Rectal smooth muscle tissue (tissue), 1 donor: ENCODE results near the gene EPB41L3.

Experiments used
- H3K27ac ChIP-seq: one replicate; pipeline ENCODE4 v1.7.0; 2013; ENCODE audit warnings: low read depth, low read length, inconsistent platforms
- H3K27me3 ChIP-seq: one replicate; pipeline ENCODE4 v1.7.0; 2013; ENCODE audit warnings: low read length; ENCODE audit not compliant: control insufficient read depth, insufficient read depth
- H3K36me3 ChIP-seq: one replicate; pipeline ENCODE4 v1.7.0; 2013; ENCODE audit warnings: low read length; ENCODE audit not compliant: control insufficient read depth, insufficient read depth
- H3K4me1 ChIP-seq: one replicate; pipeline ENCODE4 v1.7.0; 2013; ENCODE audit warnings: low read length; ENCODE audit not compliant: control insufficient read depth, insufficient read depth
- H3K4me3 ChIP-seq: one replicate; pipeline ENCODE4 v1.7.0; 2013; ENCODE audit warnings: low read length
- H3K9ac ChIP-seq: one replicate; pipeline ENCODE4 v1.7.0; 2013; ENCODE audit warnings: low read length

EPB41L3 gene

DNA sequence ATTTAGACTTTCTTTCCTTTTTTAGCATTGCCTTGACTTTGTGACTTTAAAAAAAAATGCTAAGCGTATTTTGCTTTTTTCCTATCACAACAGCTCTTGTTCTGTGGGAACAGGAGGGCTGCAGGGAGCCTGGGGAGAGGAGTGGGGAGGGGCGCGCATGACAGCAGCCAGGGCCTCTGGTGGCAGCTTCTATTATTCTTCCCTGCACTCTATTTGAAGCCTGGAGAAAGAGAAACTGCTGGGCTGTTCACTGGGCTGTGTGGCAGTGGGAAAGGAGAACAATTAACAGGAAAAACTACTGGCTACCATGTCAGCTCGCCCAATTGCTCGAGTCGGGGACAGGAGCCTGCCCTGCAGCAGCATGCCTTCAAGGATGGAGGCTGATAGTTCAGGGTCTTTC lies 129.3 kb downstream of the EPB41L3 start:
- Histone ChIP-seq H3K9ac (no peak overlapping the region), H3K36me3 (peaks cover 7% of the 10 kb centered on the region), H3K27ac (no peak overlapping the region), H3K4me3 (no peak overlapping the region), H3K27me3 (no peaks in the 10 kb centered on the region), H3K4me1 (no peaks in the 10 kb centered on the region)

DNA sequence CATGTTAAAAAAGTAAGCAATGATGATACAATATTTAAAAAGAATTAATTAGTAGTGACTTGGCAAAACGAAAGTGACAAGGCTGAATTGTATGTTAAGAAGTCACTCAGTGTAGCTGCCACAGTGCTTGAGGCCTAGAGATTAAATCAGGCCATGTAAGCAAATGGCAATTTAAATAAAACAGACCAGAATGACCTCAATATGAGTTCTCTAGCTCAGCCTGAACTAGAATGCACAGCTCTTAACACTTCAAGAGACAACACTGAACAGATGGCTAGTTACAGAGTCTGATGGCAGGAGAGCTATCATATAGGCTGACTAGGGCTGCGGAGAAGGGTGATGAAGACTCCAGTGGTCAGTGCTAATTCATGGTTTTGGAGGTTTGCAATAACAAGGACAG lies 130.3 kb downstream of the EPB41L3 start:
- H3K4me1 ChIP-seq = no peaks in the 10 kb centered on the region
- no peaks in the 10 kb centered on the region for H3K27me3 ChIP-seq
- no peak overlapping the region for H3K9ac ChIP-seq
- no peak overlapping the region for H3K27ac ChIP-seq
- no peak overlapping the region for H3K4me3 ChIP-seq
- peaks cover 4% of the 10 kb centered on the region for H3K36me3 ChIP-seq

DNA sequence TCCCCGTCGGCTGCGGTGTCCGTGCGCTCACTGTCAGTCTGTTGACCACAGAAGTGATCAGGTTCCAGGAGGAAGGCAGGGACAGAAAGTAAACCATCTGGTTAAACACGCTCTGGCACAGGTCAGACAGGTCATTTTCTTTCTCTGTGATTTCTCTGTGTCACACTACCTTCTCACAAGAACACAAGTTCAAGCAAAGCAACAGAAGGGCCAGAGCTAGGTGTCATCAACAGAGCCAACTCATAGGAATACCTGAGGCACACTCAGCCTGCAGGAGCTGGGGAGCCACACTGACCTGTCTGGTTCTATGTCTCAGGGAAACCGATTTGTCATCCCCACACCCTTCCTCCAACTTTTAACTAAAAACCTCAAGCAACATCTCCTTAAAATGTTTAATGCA lies 133.2 kb downstream of the EPB41L3 start:
- H3K27ac ChIP-seq = no peak overlapping the region
- peaks cover under 1% of the 10 kb centered on the region for H3K36me3 ChIP-seq
- H3K27me3 ChIP-seq = no peaks in the 10 kb centered on the region
- H3K4me1 ChIP-seq = no peaks in the 10 kb centered on the region
- H3K4me3 ChIP-seq = no peak overlapping the region
- no peak overlapping the region for H3K9ac ChIP-seq

DNA sequence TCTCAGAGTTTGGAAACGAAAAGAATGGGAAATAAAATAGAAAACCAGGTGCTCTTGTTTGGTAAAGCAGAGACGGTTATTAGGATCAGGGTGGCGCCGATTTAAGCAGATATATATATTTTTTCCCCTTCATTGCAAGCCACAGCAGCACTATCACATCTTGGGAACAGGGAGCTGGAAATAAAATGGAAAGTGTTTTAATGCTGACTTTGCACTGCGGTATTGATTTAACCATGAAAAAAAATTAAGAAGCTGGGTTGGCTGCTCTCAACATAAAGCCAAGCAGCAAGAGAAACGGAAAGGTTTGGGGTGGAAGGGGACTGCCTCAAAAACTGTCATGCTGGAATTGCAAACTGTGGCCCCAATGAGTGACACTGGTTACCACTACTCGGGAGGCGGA lies 145.5 kb downstream of the EPB41L3 start:
- no peak overlapping the region for H3K9ac ChIP-seq
- peaks cover 23% of the 10 kb centered on the region for H3K36me3 ChIP-seq
- H3K4me3 ChIP-seq = no peak overlapping the region
- no peak overlapping the region for H3K27ac ChIP-seq
- no peaks in the 10 kb centered on the region for H3K4me1 ChIP-seq
- no peaks in the 10 kb centered on the region for H3K27me3 ChIP-seq

DNA sequence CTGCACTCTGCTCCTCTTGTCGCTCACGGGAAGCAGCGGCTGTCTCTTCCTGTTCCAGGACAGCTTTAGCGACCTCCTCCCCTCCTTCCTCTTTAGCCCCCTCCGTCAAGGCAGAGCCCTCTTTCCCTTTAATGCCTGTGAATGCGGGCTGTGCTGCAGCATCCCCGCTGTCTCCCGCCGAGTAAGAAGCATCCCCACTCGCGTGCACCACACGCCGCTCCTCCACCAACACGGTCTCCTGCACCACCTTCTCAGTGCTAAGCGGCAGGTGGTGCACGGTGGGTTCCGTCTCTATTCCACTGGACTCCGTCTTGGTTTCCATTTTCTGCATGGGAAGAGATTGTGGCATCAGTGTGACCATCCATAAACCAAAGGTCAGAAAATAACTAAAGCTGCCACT lies 146.7 kb downstream of the EPB41L3 start:
- H3K9ac ChIP-seq = no peak overlapping the region
- no peak overlapping the region for H3K27ac ChIP-seq
- no peak overlapping the region for H3K4me3 ChIP-seq
- no peaks in the 10 kb centered on the region for H3K4me1 ChIP-seq
- H3K36me3 ChIP-seq = peaks cover 20% of the 10 kb centered on the region
- H3K27me3 ChIP-seq = no peaks in the 10 kb centered on the region

DNA sequence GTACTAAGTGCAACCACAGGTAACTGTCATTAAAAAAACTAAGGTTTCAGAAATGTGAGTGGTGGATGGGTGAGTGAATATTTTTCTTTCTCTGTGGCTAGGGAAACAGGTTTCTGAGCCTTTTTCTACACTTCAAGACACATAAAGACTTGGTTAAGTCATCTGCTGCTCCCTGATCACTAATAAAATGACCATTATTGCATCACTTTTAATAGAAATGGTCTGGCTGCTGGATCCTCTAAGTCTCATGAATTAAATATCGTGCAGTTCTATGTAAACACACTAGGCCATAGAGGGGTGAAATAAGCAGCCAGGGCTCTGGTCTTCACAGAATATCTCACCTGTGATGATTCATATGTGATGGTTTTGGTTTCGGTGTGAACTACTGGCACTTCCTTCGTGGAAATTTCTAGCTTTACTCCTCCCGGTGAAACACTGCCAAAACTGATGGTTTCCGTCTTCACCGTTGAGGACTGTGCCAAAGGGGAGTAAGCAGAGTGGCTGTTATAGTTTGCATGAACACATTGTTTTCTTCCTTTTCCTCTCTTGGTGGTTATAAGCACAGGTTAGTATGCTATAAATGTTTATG lies 147.8 kb downstream of the EPB41L3 start:
- Histone ChIP-seq H3K4me1 (no peaks in the 10 kb centered on the region), H3K9ac (no peak overlapping the region), H3K27me3 (no peaks in the 10 kb centered on the region), H3K4me3 (no peak overlapping the region), H3K36me3 (peaks cover 20% of the 10 kb centered on the region), H3K27ac (no peak overlapping the region)

DNA sequence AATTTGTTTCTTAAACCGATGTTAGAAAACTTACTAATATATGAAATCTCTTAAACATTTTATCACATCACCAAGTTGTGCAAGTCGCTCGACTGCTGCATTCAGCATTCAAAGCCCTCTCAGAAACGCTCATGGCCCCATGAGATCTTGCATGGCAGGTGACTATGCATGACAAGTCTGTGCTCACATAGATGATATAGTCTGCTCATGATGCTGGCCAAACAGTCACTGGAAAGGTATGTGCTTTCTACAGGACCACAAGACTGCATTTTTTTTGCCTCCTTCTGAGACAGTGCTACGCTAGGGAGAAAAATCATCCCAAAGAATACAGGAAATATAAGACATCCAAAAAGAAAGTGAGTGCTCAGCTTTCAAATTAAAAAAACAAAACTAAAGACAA lies 150.0 kb downstream of the EPB41L3 start:
- Histone ChIP-seq H3K27me3 (no peaks in the 10 kb centered on the region), H3K4me3 (no peak overlapping the region), H3K36me3 (peaks cover 18% of the 10 kb centered on the region), H3K9ac (no peak overlapping the region), H3K27ac (no peak overlapping the region), H3K4me1 (no peaks in the 10 kb centered on the region)

DNA sequence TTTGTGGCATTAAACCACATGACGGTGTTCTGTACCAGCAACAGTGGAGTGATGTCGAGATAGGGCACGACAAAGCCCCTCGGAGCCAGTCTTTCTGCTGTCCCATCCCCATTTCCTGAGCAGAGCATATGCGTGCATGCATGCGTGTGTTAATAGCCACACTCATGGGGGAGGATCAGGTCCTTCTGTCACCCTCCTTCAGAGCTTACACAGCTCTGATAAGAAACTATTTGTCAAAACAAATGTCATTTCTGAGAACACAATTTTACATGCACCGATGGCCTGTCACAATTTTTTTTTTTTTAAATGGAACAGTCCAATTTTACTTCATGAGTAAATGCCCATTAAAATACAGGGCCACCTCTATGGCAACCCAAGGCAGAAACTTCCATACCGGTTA lies 152.4 kb downstream of the EPB41L3 start:
- Histone ChIP-seq H3K4me3 (no peak overlapping the region), H3K27me3 (no peaks in the 10 kb centered on the region), H3K27ac (no peak overlapping the region), H3K9ac (no peak overlapping the region), H3K36me3 (peaks cover 12% of the 10 kb centered on the region), H3K4me1 (no peaks in the 10 kb centered on the region)

DNA sequence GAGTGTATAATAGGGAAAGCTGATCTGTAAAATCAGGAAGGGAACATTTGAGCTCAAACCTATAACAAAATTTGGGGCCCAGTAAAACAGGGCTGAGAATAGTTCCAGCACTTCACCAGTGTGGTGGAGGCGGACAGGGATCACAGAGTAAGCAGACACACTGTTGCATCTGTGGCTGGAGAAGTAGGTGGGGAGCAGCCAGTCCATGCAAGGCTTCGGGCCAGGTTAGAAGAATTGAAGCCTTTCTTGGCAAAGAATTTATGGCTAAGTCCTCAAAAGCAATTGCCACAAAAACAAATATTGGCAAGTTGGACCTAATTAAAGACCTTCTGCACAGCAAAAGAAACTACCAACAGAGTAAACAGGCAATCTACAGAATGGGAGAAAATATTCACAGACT lies 154.4 kb downstream of the EPB41L3 start:
- Histone ChIP-seq H3K9ac (no peak overlapping the region), H3K4me1 (no peaks in the 10 kb centered on the region), H3K36me3 (no peaks in the 10 kb centered on the region), H3K27ac (no peak overlapping the region), H3K4me3 (no peak overlapping the region), H3K27me3 (no peaks in the 10 kb centered on the region)

DNA sequence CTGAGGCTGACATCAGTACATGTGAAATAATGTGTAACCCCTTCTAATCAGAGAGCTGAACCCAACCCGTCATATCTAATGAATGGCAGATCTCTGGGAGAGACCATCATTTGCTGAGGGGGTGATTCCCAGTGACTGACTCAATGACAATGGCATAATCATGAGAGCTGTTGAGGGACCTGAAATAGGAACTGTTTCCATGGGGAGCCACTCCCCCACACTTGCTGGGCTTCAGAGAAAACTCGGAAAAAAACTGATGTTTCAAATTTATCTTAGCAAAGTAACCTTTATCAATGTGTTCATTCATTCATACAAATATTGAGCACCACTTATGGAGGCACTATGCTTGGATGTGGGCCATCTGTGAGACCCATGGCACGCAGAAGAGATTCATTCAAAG lies 154.9 kb downstream of the EPB41L3 start:
- Histone ChIP-seq H3K4me3 (no peak overlapping the region), H3K36me3 (no peaks in the 10 kb centered on the region), H3K9ac (no peak overlapping the region), H3K27ac (no peak overlapping the region), H3K4me1 (no peaks in the 10 kb centered on the region), H3K27me3 (no peaks in the 10 kb centered on the region)

DNA sequence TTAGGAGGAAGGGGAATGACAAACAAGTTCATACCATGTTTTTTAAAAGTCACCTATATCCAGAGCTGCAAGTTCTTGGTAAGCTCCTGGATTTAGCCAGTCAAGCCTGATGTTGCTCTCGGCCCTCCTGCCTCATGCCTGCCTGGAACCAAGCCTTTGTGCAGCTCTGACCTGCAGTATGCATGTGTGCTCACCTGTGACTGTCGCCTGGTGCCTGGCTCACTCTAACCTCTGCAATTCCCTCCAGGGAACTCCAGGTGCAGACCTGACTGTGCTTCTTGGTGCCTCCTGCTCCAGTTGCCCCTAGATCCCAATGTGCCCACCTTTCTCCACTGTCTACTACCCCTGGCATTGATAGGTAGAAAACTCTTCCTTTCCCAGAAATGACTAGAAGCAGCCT lies 163.2 kb downstream of the EPB41L3 start:
- Histone ChIP-seq H3K36me3 (no peaks in the 10 kb centered on the region), H3K4me3 (no peak overlapping the region), H3K27ac (no peak overlapping the region), H3K27me3 (no peaks in the 10 kb centered on the region), H3K4me1 (no peaks in the 10 kb centered on the region), H3K9ac (no peak overlapping the region)

DNA sequence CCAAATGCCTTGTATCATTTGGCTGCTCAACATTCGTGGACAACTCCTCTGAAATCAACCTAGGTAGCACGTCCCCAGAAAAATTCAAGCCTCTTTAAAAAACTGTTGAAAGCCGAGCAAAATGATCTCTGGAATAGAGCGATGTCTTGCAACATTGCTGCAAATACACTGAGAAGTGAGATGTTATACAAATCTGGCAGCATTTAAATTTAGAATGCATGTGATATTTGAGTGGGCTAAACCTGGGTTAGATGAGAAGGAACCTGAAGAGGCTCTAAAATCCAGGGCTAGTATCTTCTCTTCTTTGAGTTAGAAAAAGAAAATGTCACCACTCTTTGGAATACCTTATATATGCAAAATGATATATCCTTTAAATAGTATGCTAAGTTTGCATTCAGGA lies 166.8 kb downstream of the EPB41L3 start:
- Histone ChIP-seq H3K36me3 (no peaks in the 10 kb centered on the region), H3K4me3 (no peak overlapping the region), H3K27ac (no peak overlapping the region), H3K4me1 (no peaks in the 10 kb centered on the region), H3K9ac (no peak overlapping the region), H3K27me3 (no peaks in the 10 kb centered on the region)

DNA sequence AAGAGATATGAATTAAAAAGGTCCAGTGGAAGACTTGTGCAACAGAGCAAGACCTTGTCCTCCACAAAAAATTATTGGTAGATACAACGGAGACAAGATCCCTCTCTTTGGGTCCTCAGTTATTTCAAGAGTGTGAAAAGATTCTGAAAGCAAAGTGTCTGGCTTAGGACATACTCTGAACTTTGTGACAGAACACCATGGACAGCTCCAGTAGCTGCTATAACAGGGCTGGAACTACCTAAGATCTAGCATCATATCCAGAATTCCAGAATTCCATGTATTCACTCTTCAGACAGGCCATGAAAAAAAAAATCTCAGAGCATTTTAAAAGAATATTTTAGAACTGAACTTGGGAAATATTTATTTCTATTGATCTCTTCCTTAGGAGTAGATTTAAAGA lies 173.5 kb downstream of the EPB41L3 start:
- no peaks in the 10 kb centered on the region for H3K36me3 ChIP-seq
- no peaks in the 10 kb centered on the region for H3K4me1 ChIP-seq
- H3K27me3 ChIP-seq = no peaks in the 10 kb centered on the region
- no peak overlapping the region for H3K4me3 ChIP-seq
- H3K27ac ChIP-seq = no peak overlapping the region
- no peak overlapping the region for H3K9ac ChIP-seq
